HL-60 (cell line): Measurements from ENCODE around the gene PARP12.

Experiments
- CTCF ChIP-seq: IDR thresholded peaks from one replicate; pipeline ENCODE4 v1.5.1; 2011; ENCODE audit warnings: low read length, control low read depth, inconsistent platforms; ENCODE audit not compliant: insufficient read depth
- GABPA ChIP-seq: IDR thresholded peaks from 2 replicates; pipeline ENCODE4 v1.6.1; 2012; ENCODE audit warnings: low read depth
- TF ChIP-seq, protein P1 (sequence below): IDR thresholded peaks from 2 replicates; pipeline ENCODE4 v1.6.1; 2012; ENCODE audit warnings: low read depth; ENCODE audit not compliant: insufficient replicate concordance

- TF ChIP-seq GABPA = no peak
- no peak for TF ChIP-seq CTCF
- TF ChIP-seq, protein P1, sequence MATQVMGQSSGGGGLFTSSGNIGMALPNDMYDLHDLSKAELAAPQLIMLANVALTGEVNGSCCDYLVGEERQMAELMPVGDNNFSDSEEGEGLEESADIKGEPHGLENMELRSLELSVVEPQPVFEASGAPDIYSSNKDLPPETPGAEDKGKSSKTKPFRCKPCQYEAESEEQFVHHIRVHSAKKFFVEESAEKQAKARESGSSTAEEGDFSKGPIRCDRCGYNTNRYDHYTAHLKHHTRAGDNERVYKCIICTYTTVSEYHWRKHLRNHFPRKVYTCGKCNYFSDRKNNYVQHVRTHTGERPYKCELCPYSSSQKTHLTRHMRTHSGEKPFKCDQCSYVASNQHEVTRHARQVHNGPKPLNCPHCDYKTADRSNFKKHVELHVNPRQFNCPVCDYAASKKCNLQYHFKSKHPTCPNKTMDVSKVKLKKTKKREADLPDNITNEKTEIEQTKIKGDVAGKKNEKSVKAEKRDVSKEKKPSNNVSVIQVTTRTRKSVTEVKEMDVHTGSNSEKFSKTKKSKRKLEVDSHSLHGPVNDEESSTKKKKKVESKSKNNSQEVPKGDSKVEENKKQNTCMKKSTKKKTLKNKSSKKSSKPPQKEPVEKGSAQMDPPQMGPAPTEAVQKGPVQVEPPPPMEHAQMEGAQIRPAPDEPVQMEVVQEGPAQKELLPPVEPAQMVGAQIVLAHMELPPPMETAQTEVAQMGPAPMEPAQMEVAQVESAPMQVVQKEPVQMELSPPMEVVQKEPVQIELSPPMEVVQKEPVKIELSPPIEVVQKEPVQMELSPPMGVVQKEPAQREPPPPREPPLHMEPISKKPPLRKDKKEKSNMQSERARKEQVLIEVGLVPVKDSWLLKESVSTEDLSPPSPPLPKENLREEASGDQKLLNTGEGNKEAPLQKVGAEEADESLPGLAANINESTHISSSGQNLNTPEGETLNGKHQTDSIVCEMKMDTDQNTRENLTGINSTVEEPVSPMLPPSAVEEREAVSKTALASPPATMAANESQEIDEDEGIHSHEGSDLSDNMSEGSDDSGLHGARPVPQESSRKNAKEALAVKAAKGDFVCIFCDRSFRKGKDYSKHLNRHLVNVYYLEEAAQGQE = no peak
Measured at GRCh38 chr7:140048138-140048537, 14.6 kb downstream of the PARP12 start.
